HG03354 (cell line): ENCODE data around the gene MAB21L2.

Source experiments
- ATAC-seq: cut with Tn5 transposase; IDR thresholded peaks from one replicate; pipeline ENCODE4 v1.9.1; 2021; ENCODE audit warnings: mild to moderate bottlenecking; ENCODE audit not compliant: unreplicated experiment, poor library complexity, severe bottlenecking

MAB21L2 gene

DNA sequence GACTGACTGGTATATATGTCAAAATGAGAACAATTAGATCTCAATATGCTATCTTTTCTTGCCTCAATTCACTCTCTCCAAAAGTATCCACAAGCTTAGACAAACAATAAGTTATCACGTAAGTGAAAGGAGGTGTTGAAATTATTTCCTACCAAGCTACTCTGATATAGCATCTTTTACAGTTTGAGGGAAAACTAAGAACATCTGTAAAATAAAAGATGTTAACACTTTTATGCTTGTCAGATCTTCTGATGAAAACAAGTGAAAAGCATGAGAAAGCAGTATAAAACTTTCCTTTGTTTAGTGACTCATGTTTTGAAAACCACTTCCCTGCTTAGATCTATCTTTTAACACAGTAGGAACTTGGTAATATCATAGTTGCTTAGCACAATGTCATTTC is 8.4 kb upstream of the MAB21L2 start:
- ATAC-seq = no peak

DNA sequence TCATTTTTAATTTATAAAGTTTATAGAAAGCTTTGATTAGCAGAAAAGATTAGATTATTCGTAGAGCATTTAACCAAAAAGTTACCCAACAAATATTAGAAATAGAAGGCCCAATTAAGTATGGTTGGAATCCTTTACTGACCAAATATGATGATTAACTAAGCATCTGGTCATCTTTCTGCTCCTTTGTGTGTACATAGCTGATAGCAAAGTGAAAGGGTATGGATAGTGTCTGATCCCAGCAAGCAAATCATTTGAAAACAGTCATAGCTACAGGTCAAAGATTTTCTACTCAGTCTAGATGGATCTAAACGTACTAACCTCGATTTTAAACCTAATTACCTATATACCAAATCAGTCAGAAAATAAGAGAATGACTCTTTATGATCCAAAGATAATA is 7.3 kb upstream of the MAB21L2 start:
- no peak for ATAC-seq

DNA sequence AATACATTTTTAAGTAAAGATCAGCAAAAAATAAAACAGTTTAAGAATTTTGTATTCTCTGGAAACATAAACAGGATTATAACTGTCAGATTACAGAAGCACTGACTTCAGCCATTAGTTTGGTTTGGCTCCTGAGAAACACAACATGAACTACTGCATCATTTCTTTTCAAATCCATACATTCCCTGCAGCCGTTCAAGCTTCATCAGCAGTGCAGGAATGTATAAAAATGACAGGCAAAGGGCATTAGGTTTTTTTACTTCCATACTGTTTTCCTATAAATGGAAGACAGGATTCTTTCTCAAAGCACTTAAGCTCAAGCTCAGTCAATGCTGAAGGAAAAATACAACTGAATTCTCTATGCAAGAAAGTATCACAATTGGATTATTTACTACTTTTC is 4.2 kb upstream of the MAB21L2 start:
- ATAC-seq = no peak

DNA sequence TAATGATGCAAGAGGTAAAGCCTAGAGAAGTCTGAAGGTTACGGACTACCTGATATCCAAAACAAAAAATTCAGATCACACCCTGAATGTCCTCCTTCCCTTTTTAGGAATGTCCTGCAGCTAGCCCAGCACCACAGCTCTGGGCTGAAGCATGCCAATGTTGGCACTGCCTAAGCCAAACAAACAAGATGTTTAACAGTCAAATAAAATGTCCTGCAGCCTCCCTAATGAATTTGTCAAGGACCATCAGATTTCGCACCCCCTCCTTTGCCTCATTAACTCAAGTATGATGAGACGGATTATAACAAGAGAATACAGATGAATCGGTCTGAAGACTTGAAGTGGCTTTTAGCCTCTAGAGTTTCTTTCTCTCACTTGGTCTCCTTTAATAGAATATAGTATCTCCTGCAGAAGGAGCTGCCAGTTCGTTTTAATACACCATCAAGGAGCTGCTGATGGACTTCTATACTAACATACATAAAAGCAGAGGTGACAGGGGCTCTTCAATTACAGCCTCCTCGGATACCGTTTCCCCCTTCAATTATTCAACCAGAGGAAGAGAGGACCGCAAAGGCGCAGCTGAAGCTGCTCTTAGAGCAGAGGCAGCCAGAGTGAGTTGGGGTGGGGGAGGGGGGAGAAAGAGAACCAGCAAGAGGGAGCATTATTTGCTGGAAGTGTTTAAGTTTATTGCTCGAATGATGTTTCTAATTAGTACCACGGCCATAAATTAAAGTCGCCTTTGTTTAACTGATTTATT is 3.0 kb upstream of the MAB21L2 start:
- no peak for ATAC-seq

DNA sequence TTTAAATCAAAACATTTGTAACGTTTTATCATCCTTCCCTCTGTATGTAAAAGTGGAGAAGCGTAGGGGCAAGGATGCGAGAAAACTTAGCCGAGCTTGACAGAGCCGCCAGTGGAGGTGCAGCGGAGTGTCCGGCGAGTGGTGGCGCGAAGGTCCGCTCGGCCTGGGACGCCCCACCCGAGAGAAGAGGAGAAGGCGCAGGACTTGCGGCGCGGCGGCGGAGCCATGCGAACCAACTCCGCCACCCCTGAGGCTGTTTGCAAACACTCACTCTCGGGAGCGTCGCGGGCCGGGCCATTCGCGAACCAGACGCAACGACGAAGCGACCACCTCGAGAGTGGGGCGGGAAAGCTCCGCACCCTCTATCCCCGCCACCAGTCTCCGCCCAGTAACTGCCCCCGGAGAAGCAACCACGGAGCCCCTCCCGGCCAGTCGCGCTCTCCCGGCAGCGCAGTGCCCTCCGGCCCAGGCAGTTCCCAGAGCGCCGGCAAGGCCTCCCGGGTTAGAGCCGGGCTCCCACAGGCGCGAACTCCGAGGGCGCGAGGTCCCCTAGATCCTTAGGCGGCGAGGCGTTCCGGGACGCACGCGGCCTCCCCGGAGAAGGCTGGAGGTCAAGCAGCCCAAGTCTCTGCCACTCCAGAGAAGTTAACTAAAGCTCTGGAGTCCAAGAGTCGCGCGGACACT is 2.3 kb upstream of the MAB21L2 start:
- ATAC-seq = no peak

DNA sequence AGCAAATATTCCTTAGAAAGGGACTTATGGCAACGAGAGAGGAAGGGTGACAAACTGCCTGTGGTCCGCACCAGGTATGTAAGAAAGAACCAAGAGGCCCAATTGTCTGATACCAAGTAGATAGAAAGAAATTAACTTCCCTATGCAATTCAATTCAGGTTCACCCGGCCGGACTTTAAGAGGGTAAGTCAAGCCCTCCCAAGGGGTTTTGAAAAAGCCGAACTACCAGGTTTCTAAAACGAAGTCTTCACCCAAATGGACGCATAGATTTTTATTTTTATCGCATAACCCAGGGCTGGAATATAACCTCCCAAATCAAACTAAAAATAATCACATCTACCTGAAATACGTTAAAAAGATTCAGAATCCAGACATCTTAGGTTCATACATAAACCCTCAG is 1.6 kb upstream of the MAB21L2 start:
- ATAC-seq = no peak

DNA sequence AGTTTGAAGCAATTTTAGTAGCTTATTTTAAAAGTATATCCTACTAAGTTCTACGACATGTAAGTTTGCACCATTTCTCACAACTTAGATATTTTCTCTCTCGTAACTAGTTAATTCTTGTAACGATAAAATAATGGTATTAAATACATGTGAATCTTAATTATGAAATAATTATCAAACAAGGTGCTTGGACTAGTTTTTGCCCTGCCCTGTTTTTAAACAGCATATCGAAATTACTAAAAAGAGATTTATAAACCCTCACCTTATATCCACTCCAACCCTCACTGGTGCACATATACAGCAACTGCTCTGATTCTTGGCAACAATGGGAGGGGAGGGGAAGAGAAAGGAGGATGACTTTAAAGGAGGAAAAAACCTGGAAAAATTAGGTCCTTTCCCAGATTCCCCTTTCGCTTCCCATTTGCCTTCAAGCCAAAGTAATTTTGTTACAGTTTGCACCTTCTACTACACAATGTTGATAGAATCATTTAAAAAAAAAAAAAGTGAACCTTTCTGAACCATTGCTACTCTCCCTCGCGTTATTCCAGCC is 820 bp upstream of the MAB21L2 start:
- no peak for ATAC-seq

DNA sequence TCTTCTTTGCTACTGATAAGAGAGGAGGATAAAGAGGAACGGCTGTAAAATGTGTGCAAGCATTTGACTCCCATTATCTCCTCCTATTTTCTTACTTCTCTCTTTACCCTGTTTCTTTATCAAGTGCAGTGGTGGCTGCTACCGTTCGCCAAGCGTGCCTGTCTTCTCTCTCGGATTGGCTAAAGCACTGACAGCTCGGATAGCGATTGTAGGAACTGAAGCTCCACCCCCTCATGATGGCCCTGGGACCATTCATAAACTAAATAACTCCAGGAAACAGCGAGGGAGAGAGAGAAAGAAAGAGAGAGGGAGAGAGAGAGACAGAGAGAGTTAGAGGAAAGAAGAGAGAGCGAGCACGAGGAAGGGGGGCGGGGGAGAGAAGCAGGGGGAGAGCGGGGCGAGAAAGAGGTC is 305 bp upstream of the MAB21L2 start:
- no peak for ATAC-seq

DNA sequence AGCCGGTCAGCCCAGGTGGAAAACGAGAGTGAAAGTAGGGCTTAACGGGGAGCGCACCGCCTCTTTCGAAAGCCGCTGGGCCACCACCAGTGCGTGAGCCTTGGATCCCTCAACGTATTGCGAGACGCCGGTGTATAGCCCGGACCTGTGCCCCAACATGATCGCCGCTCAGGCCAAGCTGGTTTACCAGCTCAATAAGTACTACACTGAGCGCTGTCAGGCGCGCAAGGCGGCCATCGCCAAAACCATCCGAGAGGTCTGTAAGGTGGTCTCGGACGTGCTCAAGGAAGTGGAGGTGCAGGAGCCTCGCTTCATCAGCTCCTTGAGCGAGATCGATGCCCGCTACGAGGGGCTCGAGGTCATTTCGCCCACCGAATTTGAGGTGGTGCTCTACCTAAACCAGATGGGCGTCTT is 929 bp downstream of the MAB21L2 start:
- no peak for ATAC-seq

DNA sequence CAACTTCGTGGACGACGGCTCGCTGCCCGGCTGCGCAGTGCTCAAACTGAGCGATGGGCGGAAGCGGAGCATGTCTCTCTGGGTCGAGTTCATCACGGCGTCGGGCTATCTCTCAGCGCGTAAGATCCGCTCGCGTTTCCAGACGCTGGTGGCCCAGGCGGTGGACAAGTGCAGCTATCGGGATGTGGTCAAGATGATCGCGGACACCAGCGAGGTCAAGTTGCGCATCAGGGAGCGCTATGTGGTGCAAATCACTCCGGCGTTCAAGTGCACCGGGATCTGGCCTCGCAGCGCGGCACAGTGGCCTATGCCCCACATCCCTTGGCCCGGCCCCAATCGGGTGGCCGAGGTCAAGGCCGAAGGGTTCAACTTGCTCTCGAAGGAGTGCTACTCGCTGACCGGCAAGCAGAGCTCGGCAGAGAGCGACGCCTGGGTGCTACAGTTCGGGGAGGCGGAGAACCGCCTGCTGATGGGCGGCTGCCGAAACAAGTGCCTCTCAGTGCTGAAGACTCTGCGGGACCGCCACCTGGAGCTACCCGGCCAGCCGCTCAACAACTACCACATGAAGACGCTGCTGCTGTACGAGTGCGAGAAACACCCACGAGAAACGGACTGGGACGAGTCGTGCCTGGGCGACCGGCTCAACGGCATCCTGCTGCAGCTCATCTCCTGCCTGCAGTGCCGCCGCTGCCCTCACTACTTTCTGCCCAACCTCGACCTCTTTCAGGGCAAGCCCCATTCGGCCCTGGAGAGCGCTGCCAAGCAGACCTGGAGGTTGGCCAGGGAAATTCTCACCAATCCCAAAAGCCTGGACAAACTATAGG is 1.5 kb downstream of the MAB21L2 start:
- ATAC-seq = no peak

DNA sequence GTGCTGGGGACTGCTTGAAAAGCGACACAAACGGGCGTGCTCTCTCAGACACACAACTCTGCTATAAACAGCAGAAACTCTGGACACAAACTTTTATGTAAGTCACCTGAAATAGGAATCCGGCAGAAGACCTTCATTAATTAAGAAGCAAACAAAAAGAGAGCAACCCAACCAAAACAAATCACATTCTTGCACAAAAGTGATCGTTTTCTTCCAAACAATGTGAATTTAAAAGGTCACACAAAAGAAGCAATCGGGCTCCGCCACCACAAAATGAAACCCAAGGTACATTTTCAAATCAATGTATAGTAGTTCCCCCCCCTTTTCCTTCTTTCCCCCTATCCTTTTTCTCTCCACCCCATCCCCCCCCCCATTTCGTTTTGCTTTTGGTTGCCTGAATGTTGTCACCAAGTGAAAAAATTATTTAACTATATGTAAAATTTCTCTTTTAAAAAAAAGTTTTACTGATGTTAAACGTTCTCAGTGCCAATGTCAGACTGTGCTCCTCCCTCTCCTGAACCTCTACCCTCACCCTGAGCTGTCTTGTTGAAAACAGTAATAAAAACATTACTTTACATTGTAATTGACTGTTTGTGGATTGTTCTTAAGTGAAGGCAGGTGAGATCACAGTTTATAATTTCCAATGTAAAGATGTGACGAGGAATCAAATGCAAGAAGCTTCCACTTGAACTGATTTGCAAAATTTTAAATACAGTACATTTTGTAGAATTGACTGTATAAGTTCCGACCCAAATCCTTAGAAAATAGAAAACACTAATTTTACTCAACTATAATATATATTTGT is 2.4 kb downstream of the MAB21L2 start:
- no peak for ATAC-seq

DNA sequence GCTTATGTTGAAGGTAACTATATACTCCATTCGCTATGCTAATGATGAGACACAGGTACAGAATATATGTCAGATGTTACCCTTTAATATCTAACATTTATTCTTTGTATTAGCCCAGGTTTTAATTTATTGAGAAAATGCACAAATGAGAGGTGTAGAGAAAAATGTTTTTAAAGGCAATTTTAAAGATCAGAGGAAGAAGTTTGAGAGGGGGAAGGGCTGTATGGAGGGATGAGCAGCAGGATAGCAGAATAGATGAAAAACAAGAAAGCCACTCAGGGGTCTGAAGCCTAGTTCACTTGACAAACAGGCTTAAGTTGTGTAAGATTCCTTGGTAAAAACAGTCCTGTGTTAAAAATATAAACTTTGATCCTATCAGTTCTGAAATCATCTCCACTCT is 3.7 kb downstream of the MAB21L2 start:
- ATAC-seq = no peak

DNA sequence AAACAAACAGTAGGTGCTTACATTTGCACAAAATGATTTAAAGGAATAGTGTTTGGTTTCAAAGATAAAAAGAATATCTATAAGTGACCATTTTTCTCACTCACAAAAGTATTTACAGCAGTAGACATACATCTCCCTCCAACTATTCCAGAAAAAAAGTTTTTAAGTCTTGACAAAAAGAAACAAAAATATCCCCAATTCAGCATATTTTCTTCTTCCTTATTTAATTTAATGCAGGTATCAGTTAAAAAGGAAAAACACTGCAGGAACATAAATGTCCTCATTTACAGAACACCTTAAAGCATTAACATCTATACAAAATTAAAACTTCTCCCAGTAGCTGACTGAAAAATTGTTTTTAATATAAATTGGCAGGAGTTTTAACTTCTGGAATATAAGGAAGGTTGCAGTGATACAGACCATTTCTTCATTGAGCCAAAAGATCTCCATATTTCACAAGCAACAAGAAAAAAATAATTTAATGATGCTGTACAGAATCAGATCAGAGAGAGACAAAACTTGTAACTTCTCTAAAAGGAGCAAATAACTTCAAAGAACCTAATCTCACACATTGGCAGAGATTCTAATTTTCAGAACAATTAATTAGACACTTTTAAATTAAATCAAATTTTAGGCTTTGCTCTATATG is 4.3 kb downstream of the MAB21L2 start:
- ATAC-seq = no peak

DNA sequence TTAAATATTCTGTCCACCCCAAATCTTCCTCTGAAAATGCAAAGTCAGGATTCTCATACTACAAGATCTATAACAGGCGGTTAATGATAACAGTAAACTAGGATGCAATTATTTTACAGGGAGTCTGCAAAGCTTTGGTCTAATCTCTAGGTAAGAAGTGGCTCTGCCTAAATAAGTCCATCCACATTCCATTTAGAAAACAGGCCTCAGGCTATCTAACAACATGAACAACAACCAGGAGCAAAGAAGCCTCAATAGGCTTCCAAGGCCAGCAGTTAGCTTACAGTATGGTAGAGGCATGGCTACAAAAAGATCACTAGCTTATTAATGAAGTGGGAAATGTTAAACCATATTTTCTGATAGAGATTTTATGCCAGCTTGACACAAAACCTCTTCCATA is 6.4 kb downstream of the MAB21L2 start:
- ATAC-seq = no peak

DNA sequence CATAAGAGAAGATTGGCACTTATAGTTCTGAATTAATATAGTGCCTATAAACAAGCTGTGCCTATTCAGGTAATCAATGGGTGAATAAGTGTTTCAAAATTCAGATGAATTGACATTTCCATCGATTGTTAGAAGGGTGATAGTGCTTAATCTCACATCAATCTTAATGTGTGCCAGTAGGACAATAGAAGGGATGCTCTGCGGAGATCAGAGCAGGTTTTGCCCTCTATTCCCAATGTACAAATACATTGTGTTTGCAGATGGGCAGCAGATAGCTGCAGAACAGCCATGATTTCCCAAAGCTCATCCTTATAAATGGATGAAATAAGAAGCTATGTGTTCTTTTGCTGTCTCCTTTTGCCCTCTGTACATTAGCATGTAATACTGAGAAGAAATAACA is 7.2 kb downstream of the MAB21L2 start:
- ATAC-seq = no peak

DNA sequence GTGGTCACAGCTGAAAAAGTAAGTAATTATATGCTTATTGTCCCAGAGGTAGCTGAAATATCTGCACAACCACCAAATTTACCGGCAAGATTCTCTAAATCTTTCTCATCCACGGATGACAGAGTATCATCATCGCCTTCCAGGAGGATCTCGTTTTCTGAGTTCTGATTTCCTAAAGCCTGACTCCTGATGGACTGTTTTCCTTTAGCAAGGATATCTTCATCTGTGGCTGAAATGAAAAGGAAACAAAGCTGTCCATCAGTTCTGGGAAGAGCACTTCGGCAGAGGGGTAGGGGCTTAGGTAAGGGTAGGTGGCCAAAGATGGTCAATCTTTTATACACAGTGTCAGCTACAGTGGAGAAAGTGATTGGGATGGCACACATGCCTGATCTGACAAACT is 8.7 kb downstream of the MAB21L2 start:
- no peak for ATAC-seq

DNA sequence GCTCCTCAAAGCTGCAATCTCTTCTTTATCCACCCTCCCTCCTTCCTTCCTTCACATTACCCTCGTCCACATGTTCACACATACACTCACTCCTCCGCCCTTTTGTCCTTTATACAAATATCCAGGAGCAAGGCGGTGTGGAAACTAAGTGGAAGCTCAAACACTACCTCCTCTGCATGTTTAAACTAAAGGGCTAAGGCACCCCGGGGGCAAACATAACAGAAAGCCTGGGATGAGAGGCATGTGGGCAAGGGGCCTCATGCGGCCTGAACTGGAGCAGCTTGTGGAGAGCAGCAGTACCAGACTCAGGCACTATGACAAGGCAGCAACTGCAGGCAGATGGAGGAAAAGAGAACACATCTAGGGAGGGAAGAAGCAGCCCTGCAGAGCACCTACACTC is 9.5 kb downstream of the MAB21L2 start:
- ATAC-seq = no peak

DNA sequence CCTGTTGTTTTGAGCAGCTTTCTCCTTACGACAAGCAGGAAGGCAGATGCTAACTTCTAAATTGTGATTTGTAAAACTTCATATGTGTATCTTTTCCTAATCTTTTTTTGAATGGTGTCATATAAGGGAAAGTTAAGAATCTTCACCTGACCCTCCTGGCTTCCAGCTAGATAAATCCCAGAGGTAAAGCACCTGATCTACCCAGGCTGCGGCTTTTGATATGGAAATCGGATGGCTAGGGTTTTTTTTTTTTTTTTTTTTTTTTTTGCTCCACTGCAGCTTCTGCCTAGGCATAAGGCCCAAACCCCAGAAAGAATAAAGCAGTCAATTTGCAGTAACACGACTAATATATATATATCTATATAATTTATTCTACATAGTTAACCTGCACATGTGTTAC is 10.0 kb downstream of the MAB21L2 start:
- ATAC-seq = no peak

DNA sequence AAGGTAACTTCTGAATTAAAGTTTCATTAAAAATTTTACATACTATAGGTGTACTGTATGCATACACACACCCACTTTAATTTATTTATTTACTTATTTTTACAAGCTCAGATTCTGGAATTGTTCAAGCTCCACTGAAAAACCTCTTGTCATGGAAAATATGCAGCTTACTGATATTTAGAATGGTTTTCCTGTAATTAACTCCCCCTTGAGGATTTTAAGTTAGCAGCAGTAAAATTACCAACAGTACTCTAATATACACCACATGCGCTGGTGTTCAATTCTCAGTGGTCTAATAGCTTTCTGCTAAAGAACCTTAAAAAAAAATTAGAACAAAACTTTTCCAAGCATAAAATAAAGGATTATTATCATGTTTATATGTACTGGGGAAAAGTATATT is 12.0 kb downstream of the MAB21L2 start:
- no peak for ATAC-seq
